Stimulated activated naive B cell treated with anti-CD40 and anti-IgM and Interleukin-4, amounts not matched to agents 10 μg/mL and 1 μg/mL and 100 μg/mL, for 72 hours (primary cell): ENCODE measurements around the gene CHRNE.
A peak's percentile ranks its signal among the peaks of the same experiment; 100 is the strongest.
"Not testable (repeated sequence)": the region's sequence is repeated elsewhere in the genome, so short reads cannot be mapped to it uniquely, and the experiment has no call there.

Experiments used
- ATAC-seq, 2 donors: fragments of 150-1000 bp; cut with Tn5 transposase; replicated peaks; 2 replicates each; pipeline ENCODE4 v1.10.0; 2021; ENCODE audit warnings: moderate library complexity in 1 of 2
- DNase-seq: peaks from one replicate; pipeline ENCODE4 v3.0.0; 2021
- H3K27ac Mint-ChIP-seq: one replicate; pipeline ENCODE4 v1.8.0; 2022; ENCODE audit warnings: mild to moderate bottlenecking, mixed read lengths
- H3K27me3 Mint-ChIP-seq, 2 donors: one replicate each; pipeline ENCODE4 v1.8.0; 2022; ENCODE audit warnings: mixed read lengths in 2 of 2
- H3K36me3 Mint-ChIP-seq, 2 donors: one replicate each; pipeline ENCODE4 v1.8.0; 2022; ENCODE audit warnings: mixed read lengths in 2 of 2, mild to moderate bottlenecking in 1 of 2
- H3K4me1 Mint-ChIP-seq, 2 donors: one replicate each; pipeline ENCODE4 v1.8.0; 2022; ENCODE audit warnings: mixed read lengths in 2 of 2, mild to moderate bottlenecking in 1 of 2
- H3K4me3 Mint-ChIP-seq, 2 donors: one replicate each; pipeline ENCODE4 v1.8.0; 2022; ENCODE audit warnings: mild to moderate bottlenecking in 2 of 2, mixed read lengths in 2 of 2, moderate library complexity in 1 of 2
- H3K9me3 Mint-ChIP-seq, 2 donors: one replicate each; pipeline ENCODE4 v1.8.0; 2022; ENCODE audit warnings: mixed read lengths in 2 of 2, mild to moderate bottlenecking in 1 of 2

Gene CHRNE

DNA sequence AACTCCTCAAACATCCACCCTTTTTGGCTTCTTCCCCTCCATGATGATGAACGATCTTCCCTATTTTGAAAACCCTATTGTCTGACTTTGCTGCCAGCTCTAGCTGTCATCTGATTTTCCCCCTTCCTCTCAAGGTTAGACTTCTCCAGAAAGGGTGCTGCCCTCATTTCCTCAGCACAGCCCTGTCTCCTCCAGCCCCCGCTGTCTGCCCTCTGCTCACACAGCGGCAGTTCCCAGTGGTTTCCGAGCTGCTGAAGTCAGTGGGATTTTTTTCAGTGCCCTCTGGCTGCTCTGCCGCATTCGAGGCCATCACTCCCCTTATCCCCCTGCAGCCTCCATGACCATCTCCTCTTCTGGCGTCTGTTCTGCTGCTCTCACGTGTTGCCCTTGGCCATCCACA, 30.1 kb downstream of the CHRNE start:
- DNase-seq (no peak), ATAC-seq (no peak)
- Mint-ChIP-seq H3K27ac (no peak overlapping the region), H3K27me3 (no peaks in the 10 kb centered on the region), H3K4me3 (no peak overlapping the region), H3K9me3 (no peaks in the 10 kb centered on the region), H3K36me3 (peaks cover 12 to 18% of the 10 kb centered on the region in 2 donors), H3K4me1 (peaks cover 2 to 6% of the 10 kb centered on the region in 2 donors)

DNA sequence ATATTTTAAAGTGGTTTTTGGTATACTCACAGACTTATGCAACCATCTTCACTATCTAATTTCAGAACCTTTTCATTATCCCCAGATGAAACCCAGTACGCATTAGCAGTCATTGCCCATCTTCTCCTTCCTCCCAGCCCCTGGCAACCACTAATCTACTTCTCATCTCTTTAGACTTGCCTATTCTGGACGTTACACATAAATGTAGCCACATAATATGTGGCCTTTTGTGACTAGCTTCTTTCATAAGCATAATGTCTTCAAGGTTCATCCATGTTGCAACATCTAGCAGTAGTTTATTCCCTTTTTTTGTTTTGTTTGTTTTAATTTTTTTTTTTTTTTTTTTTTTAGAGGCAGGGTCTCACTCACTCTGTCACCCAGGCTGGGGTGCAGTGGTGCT, 32.0 kb downstream of the CHRNE start:
- H3K27ac Mint-ChIP-seq, result no peak overlapping the region
- no peak overlapping the region for H3K4me3 Mint-ChIP-seq
- peaks cover 8 to 18% of the 10 kb centered on the region in 2 donors for H3K36me3 Mint-ChIP-seq

DNA sequence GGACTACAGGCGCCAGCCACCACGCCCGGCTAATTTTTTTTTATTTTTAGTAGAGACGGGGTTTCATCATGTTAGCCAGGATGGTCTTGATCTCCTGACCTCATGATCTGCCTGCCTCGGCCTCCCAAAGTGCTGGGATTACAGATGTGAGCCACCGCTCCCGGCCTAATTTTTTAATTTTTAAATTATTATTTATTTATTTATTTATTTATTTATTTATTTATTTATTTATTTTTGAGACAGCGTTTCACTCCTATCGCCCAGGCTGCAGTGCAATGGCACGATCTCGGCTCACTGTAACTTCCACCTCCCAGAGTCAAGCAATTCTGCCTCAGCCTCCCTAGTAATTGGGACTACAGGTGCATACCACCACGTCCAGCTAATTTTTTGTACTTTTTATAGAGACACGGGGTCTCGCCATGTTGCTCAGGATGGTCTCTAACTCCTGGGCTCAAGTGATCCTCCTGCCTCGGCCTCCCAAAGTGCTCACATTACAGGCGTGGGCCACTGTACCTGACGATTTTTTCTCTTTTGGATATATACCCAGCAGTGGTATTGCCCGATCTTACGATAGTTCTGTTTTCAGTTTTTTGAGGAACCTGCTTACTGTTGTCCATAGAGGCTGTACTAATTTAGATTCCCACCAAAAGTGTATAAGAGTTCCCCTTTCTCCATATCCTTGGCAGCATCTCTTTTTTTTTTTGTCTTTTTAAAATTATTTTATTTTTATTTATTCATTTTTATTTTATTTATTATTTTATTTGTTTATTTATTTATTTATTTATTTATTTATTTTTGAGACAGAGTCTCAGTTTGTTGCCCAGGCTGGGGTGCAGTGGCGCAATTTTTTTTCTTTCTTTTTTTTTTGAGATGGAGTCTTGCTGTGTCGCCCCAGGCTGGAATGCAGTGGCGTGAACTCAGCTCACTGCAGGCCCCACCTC, 33.6 kb downstream of the CHRNE start:
- not testable (repeated sequence) for DNase-seq, H3K4me1 Mint-ChIP-seq, H3K27ac Mint-ChIP-seq, ATAC-seq, H3K27me3 Mint-ChIP-seq, H3K9me3 Mint-ChIP-seq, H3K4me3 Mint-ChIP-seq
- peaks cover 5 to 16% of the 10 kb centered on the region in 2 donors for H3K36me3 Mint-ChIP-seq

More for the DNA sequence above, 32.0 kb downstream of the CHRNE start:
- no peak for ATAC-seq
- no peaks in the 10 kb centered on the region for H3K27me3 Mint-ChIP-seq
- H3K9me3 Mint-ChIP-seq, result no peaks in the 10 kb centered on the region
- peaks cover 2 to 6% of the 10 kb centered on the region in 2 donors for H3K4me1 Mint-ChIP-seq
- DNase-seq, result no peak

DNA sequence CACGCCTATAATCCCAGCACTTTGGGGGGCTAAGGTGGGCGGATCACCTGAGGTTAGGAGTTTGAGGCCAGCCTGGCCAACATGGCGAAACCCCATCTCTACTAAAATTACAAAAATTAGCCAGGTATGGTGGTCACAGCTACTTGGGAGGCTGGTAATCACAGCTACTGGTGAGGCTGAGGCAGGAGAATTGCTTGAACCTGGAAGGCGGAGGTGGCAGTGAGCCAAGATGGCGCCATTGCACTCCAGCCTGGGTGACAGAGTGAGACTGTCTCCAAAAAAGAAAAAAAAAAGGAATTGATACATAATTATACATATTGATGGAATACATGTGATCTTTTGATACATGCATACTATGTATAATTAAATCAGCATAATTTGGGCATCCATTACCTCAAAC, 35.4 kb downstream of the CHRNE start:
- H3K27me3 Mint-ChIP-seq, H3K36me3 Mint-ChIP-seq: not testable (repeated sequence)

DNA sequence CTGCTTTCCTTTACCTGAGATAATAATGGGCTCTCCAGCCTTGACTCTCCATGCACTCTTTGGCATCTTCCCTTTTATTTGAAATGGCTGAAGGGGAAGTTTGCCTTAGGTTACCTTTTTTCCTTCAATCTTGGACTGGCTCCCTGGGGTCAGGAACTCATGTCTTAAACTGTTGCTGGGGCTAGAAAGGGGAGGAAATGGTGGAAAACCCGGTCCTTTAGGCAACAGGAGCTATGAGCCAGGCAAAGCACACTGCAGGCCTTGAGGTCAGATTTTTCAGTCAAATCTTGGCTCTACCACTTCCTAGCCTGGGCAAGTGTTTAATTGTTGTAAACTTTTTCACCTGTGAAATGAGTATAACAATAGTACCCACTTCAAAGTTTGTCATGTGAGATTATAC, 39.6 kb downstream of the CHRNE start:
- Mint-ChIP-seq H3K27ac (no peak overlapping the region), H3K36me3 (peaks cover 5 to 9% of the 10 kb centered on the region in 2 donors), H3K27me3 (no peaks in the 10 kb centered on the region), H3K4me1 (peaks cover 5 to 10% of the 10 kb centered on the region in 2 donors), H3K4me3 (no peak overlapping the region), H3K9me3 (no peaks in the 10 kb centered on the region)
- ATAC-seq (no peak), DNase-seq (no peak)

More for the DNA sequence above, 35.4 kb downstream of the CHRNE start:
- ATAC-seq, DNase-seq, H3K4me3 Mint-ChIP-seq, H3K4me1 Mint-ChIP-seq, H3K27ac Mint-ChIP-seq, H3K9me3 Mint-ChIP-seq: not testable (repeated sequence)

DNA sequence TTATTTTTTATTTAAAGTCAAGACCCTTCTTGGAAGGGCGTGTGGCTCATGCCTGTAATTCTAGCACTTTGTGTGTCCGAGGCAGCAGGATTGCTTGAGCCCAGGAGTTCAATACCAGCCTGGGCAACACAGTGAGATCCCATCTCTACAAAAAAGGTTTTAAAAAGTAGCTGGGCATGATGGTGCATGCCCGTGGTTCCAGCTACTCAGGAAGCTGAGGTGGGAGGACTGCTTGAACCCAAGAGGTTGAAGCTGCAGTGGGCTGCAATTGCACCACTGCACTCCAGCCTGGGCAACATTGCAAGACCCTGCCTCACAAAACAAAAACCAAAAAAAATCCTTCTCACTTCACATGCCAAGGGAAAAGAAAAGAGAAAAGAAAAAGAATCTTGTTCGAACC, 40.2 kb downstream of the CHRNE start:
- ATAC-seq (no peak), DNase-seq (no peak)
- Mint-ChIP-seq H3K9me3 (no peaks in the 10 kb centered on the region), H3K27ac (no peak overlapping the region), H3K4me3 (no peak overlapping the region), H3K27me3 (no peaks in the 10 kb centered on the region), H3K36me3 (peaks cover 5 to 12% of the 10 kb centered on the region in 2 donors), H3K4me1 (peaks cover 8 to 13% of the 10 kb centered on the region in 2 donors)

DNA sequence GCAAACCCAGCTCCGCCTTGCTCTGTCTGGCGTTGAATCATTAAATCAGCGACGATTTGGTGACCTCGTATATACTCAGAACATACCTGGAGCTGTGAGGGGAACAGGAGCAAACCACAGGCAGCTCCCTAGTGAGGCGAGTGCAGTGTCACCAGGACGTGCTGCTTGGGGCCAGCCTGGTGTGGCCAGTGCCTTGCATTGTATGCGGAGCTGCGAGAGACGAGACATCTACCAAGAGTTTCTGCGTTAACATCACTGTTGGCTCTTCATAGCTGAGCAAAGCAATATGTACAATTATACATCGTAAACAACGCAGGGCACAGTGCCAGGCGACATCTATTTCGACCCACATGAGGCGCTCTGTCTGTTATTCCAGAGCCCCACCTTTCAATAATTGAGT, 41.8 kb downstream of the CHRNE start:
- no peak for DNase-seq
- H3K27me3 Mint-ChIP-seq, result no peaks in the 10 kb centered on the region
- no peak overlapping the region for H3K4me3 Mint-ChIP-seq
- ATAC-seq, result no peak
- no peak overlapping the region for H3K27ac Mint-ChIP-seq
- H3K36me3 Mint-ChIP-seq, result peaks cover 11 to 27% of the 10 kb centered on the region in 2 donors
- H3K9me3 Mint-ChIP-seq, result no peaks in the 10 kb centered on the region
- H3K4me1 Mint-ChIP-seq, result peaks cover 16% of the 10 kb centered on the region in 2 donors

DNA sequence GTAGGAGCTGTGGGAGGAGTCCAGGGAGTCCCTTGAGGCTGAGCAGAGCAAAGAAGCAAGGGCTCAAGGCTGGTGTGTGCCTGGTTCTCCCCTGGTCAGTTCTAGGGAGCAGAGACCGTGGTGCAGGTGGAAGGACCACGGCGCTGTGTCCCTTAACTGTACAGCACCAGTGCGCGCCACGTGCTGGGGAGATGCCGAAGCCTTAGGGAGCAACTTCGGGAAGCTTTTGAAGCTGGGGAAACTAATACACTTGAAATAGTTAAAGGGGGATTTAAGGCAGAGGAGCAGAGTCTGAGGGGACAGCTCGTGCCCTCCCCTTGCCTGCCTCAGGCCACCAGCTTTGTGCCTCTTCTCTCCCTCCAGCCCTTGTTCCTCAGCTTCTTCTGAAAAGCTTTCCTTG, 42.2 kb downstream of the CHRNE start:
- no peaks in the 10 kb centered on the region for H3K9me3 Mint-ChIP-seq
- peaks cover 11 to 28% of the 10 kb centered on the region in 2 donors for H3K36me3 Mint-ChIP-seq
- ATAC-seq (no peak), DNase-seq (no peak)
- H3K4me3 Mint-ChIP-seq, result no peak overlapping the region
- no peaks in the 10 kb centered on the region for H3K27me3 Mint-ChIP-seq
- H3K4me1 Mint-ChIP-seq, result peaks cover 16% of the 10 kb centered on the region in 2 donors
- H3K27ac Mint-ChIP-seq, result no peak overlapping the region

DNA sequence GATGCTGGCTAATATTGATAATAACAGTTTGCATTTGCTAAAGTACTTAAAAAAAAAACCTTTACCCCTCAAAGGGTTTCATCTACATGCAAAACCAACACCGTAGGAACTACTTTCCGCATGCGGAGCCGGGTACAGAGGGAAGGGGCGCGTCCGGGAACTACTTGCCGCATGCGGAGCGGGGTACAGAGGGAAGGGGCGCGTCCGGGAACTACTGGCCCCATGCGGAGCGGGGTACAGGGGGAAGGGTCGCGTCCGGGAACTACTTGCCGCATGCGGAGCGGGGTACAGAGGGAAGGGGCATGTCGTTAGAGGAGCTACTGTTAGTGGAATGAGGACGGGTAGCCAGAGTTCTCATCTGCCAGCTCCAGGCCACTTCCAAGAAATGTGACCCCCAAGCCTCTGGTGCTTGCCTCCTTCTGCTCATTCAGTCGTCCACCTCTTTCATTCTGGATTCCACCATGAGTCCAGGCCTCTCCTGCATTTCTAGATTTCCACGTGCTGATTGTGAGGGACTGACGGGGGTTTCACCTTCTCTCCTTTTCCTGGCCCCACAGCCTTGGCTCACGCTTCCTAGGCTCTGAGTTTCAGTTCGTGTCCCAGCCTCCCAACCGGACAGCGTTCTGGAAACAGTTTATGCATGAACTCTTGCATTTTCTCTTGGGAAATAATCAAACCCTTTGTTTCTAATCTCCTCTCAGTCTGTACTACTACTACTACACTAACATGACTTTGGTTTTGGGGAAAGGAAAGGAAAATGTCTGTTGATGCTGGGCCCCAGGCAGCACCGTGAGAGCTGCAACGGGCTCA, 42.9 kb downstream of the CHRNE start:
- peaks cover 16% of the 10 kb centered on the region in 2 donors for H3K4me1 Mint-ChIP-seq
- peak overlapping the region; percentile 31 for H3K27ac Mint-ChIP-seq
- DNase-seq (no peak), ATAC-seq (no peak)
- peaks cover 11 to 28% of the 10 kb centered on the region in 2 donors for H3K36me3 Mint-ChIP-seq
- no peak overlapping the region for H3K4me3 Mint-ChIP-seq
- H3K27me3 Mint-ChIP-seq, result no peaks in the 10 kb centered on the region
- H3K9me3 Mint-ChIP-seq, result no peaks in the 10 kb centered on the region

DNA sequence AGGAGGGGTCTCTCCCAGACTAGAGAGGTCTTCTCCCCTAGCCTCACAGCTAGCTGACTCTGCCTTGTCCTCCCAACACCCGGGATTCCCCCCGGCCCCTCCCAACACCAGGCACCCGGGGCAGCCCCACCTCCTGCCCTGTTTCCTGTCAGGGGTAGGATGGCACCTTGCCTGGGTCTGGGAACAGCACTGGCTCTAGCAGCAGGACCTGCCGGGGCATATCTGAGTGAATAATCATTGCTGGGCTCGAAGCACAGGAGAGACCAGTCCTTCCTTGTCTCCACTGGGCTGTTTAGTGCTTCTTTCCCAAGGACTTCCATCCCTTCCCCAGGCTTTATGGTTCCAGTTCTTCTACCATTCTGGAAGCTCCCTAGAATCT, 44.0 kb downstream of the CHRNE start:
- no peak overlapping the region for H3K27ac Mint-ChIP-seq
- ATAC-seq, result no peak

DNA sequence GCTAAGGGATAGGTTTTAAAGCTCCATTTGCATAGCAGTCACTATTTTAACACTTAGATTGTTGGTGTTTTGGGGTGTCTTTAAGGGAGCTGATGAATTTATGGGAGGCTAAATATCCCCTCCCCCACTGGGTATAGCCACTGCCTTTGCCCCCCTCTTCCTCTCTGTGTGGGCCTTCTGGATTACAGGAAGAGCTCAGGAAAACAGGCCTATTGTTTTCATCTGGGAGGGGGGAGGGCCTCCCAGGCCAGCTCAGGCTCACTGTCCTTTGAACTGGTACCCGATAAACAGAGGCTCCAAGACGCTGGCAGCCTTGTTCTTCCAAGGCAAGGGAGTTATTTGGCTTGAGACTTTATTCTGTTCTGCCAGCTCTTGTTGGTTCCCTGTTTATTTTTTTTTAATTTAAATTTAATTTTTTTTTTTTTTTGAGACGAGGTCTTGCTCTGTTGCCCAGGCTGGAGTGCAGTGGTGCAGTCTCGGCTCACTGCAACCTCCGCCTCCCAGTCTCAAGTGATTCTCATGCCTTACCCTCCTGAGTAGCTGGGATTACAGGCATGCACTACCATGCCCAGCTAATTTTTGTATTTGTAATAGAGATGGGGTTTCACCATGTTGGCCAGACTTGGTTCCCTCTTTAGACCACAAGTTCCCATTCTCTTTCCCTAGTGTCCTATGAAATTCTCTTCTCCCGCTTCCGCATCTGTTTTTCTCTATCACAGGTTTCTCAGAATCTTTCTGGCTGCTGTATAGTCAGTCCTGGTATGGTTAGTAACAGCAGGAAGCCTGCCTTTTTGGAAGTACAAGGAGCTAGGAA, 44.6 kb downstream of the CHRNE start:
- no peaks in the 10 kb centered on the region for H3K27me3 Mint-ChIP-seq
- H3K4me3 Mint-ChIP-seq, result no peak overlapping the region
- H3K4me1 Mint-ChIP-seq, result peaks cover 17 to 23% of the 10 kb centered on the region in 2 donors
- no peaks in the 10 kb centered on the region for H3K9me3 Mint-ChIP-seq
- no peak for DNase-seq
- peaks cover 18 to 39% of the 10 kb centered on the region in 2 donors for H3K36me3 Mint-ChIP-seq
- no peak overlapping the region for H3K27ac Mint-ChIP-seq
- ATAC-seq, result no peak

More for the DNA sequence above, 44.0 kb downstream of the CHRNE start:
- no peak for DNase-seq
- Mint-ChIP-seq H3K27me3 (no peaks in the 10 kb centered on the region), H3K9me3 (no peaks in the 10 kb centered on the region), H3K4me1 (peaks cover 17 to 23% of the 10 kb centered on the region in 2 donors), H3K4me3 (no peak overlapping the region), H3K36me3 (peaks cover 18 to 36% of the 10 kb centered on the region in 2 donors)

DNA sequence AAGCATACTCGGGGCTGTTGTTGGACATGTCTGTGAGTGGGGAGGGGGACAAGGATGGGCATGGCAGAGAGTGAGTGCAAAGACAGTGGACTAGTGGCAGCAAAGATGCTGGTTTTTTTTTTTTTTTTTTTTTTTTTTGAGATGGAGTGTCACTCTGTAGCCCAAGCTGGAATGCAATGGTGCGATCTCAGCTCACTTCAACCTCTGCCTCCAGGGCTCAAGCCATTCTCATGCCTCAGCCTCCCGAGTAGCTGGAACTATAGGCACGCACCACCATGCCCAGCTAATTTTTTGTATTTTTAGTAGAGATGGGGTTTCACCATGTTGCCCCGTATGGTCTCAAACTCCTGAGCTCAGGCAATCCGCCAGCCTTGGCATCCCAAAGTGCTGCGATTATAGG, 45.6 kb downstream of the CHRNE start:
- peaks cover 16 to 25% of the 10 kb centered on the region in 2 donors for H3K4me1 Mint-ChIP-seq
- not testable (repeated sequence) for H3K9me3 Mint-ChIP-seq, H3K27me3 Mint-ChIP-seq, DNase-seq, ATAC-seq, H3K4me3 Mint-ChIP-seq
- H3K27ac Mint-ChIP-seq, result peak overlapping the region; percentile 85
- peaks cover 18 to 41% of the 10 kb centered on the region in 2 donors for H3K36me3 Mint-ChIP-seq

DNA sequence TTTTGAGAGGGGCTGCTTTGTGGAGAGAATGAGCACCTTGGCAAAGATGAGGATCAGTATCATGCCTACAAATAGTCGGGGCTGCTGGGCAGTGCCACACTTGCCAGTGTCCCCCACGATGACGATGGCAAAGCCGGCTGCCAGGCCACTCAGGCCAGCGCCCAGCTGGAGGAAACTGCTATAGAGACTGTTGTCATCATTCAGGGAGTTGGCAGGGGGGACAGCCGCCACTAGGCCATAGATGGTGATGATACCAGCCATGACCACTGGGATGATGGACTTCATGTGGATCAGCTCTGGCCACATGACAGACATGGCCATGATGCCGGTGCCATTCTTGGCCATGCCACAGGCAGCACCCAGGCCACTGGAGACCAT, 46.0 kb downstream of the CHRNE start:
- ATAC-seq (no peak), DNase-seq (no peak)
- H3K4me1 Mint-ChIP-seq, result peaks cover 18 to 27% of the 10 kb centered on the region in 2 donors
- H3K36me3 Mint-ChIP-seq, result peaks cover 21 to 43% of the 10 kb centered on the region in 2 donors
- H3K9me3 Mint-ChIP-seq, result peaks cover 0 to 2% of the 10 kb centered on the region in 2 donors
- no peaks in the 10 kb centered on the region for H3K27me3 Mint-ChIP-seq
- no peak overlapping the region for H3K4me3 Mint-ChIP-seq
- H3K27ac Mint-ChIP-seq, result peak overlapping the region; percentile 85
